ENCODE data around the gene ZNF804A.

ZNF804A gene

GRCh38 chr2:184611361-184612085 is 13.2 kb downstream of the ZNF804A start:
- no peak for DNase-seq (ENCODE audit: low read depth in 3 of 3)

- DNase-seq (ENCODE audit: low read depth in 3 of 3): no peak
Observed at GRCh38 chr2:184620367-184620766, 22.0 kb downstream of the ZNF804A start.

- no peak for DNase-seq (ENCODE audit: low read depth in 3 of 3)
Observed at GRCh38 chr2:184624311-184624710, 26.0 kb downstream of the ZNF804A start.

GRCh38 chr2:184628051-184628450 is 29.7 kb downstream of the ZNF804A start:
- no peak for DNase-seq (ENCODE audit: low read depth in 3 of 3)

- no peak for DNase-seq (ENCODE audit: low read depth in 3 of 3)
Observed at GRCh38 chr2:184633726-184634125, 35.4 kb downstream of the ZNF804A start.

- no peak for DNase-seq (ENCODE audit: low read depth in 3 of 3)
Observed at GRCh38 chr2:184637781-184638180, 39.5 kb downstream of the ZNF804A start.

- DNase-seq (ENCODE audit: low read depth in 3 of 3): no peak
Observed at GRCh38 chr2:184644685-184645084, 46.4 kb downstream of the ZNF804A start.

GRCh38 chr2:184646177-184646576 is 47.8 kb downstream of the ZNF804A start:
- no peak for DNase-seq (ENCODE audit: low read depth in 3 of 3)

GRCh38 chr2:184646593-184646992 is 48.3 kb downstream of the ZNF804A start:
- no peak for DNase-seq (ENCODE audit: low read depth in 3 of 3)

GRCh38 chr2:184654945-184655344 is 56.6 kb downstream of the ZNF804A start:
- DNase-seq (ENCODE audit: low read depth in 3 of 3): no peak

GRCh38 chr2:184677171-184677570 is 78.8 kb downstream of the ZNF804A start:
- no peak for DNase-seq (ENCODE audit: low read depth in 3 of 3)

GRCh38 chr2:184679219-184680018 is 81.1 kb downstream of the ZNF804A start:
- DNase-seq (ENCODE audit: low read depth in 3 of 3): no peak

GRCh38 chr2:184680825-184681224 is 82.5 kb downstream of the ZNF804A start:
- DNase-seq (ENCODE audit: low read depth in 3 of 3): no peak

GRCh38 chr2:184681642-184682321 is 83.5 kb downstream of the ZNF804A start:
- DNase-seq (ENCODE audit: low read depth in 3 of 3): no peak

GRCh38 chr2:184683911-184684310 is 85.6 kb downstream of the ZNF804A start:
- DNase-seq (ENCODE audit: low read depth in 3 of 3): no peak

- DNase-seq (ENCODE audit: low read depth in 3 of 3): no peak
Observed at GRCh38 chr2:184685999-184686841, 87.9 kb downstream of the ZNF804A start.

GRCh38 chr2:184689638-184690037 is 91.3 kb downstream of the ZNF804A start:
- no peak for DNase-seq (ENCODE audit: low read depth in 3 of 3)

- DNase-seq (ENCODE audit: low read depth in 3 of 3): no peak
Observed at GRCh38 chr2:184692141-184692734, 93.9 kb downstream of the ZNF804A start.

- no peak for DNase-seq (ENCODE audit: low read depth in 3 of 3)
Observed at GRCh38 chr2:184696644-184697043, 98.3 kb downstream of the ZNF804A start.

- DNase-seq (ENCODE audit: low read depth in 3 of 3): no peak
Observed at GRCh38 chr2:184698476-184698875, 100.1 kb downstream of the ZNF804A start.

- DNase-seq (ENCODE audit: low read depth in 3 of 3): no peak
Observed at GRCh38 chr2:184721881-184722280, 123.6 kb downstream of the ZNF804A start.
